IMR-90 (cell line): ENCODE results near the gene PTHLH. TPM values are rescaled to one million over a fixed set of nuclear protein-coding genes. Genes with fewer than 3 reads are reported as not detected.

Experiments used
- ATAC-seq: fragments of 200-7000 bp; cut with Tn5 transposase; 2 replicates; pipeline ENCODE4 v1.9.1; 2020; ENCODE audit warnings: low read depth, mild to moderate bottlenecking, moderate library complexity
- BruUV-seq: library from RNA; stranded (reverse); fragments of 400-500 nt; replicated peaks from 2 replicates; lab custom pipeline; 2021; lab: Mats Ljungman, UMichigan
- CTCF ChIA-PET: fragments of 300-600 bp; formaldehyde crosslinking; extraction: SDS; loops from one replicate; lab custom pipeline; 2021; ENCODE audit warnings: antibody characterized with exemption; lab: Yijun Ruan, JAX
- POLR2A ChIA-PET: fragments of 300-600 bp; sonication (Branson Sonifier 250); formaldehyde crosslinking; loops from one replicate; lab custom pipeline; 2022; ENCODE audit warnings: antibody characterized with exemption; ENCODE audit not compliant: unreplicated experiment; lab: Charles Lee
- DNase-seq: peaks from one replicate; pipeline ENCODE4 v3.0.0; 2013
- H2AFZ ChIP-seq: replicated peaks from 2 replicates; pipeline ENCODE3; 2013; ENCODE audit warnings: low read length, mild to moderate bottlenecking; ENCODE audit not compliant: poor library complexity
- H2AK5ac ChIP-seq: 2 replicates; pipeline ENCODE4 v1.6.1; 2013; ENCODE audit warnings: low read depth, low read length, inconsistent platforms
- H2AK9ac ChIP-seq: replicated peaks from 2 replicates; pipeline ENCODE3; 2013; ENCODE audit warnings: mild to moderate bottlenecking, low read depth, low read length, moderate library complexity; ENCODE audit not compliant: poor library complexity
- H2BK120ac ChIP-seq: 2 replicates; pipeline ENCODE4 v1.6.1; 2013; ENCODE audit warnings: low read depth, low read length, inconsistent platforms
- H2BK15ac ChIP-seq: 3 replicates; pipeline ENCODE4 v1.6.1; 2013; ENCODE audit warnings: low read depth, low read length, inconsistent platforms
- H2BK20ac ChIP-seq: 2 replicates; pipeline ENCODE4 v1.6.1; 2013; ENCODE audit warnings: low read depth, mild to moderate bottlenecking, inconsistent platforms, low read length, moderate library complexity
- H2BK5ac ChIP-seq: 2 replicates; pipeline ENCODE4 v1.6.1; 2013; ENCODE audit warnings: mild to moderate bottlenecking, low read depth, low read length, inconsistent platforms; ENCODE audit not compliant: poor library complexity, severe bottlenecking
- H3K14ac ChIP-seq: replicated peaks from 2 replicates; pipeline ENCODE4 v1.6.1; 2013; ENCODE audit warnings: low read depth, low read length, inconsistent platforms
- H3K18ac ChIP-seq: 2 replicates; pipeline ENCODE4 v1.6.1; 2013; ENCODE audit warnings: low read depth, low read length, control low read depth
- H3K23ac ChIP-seq: 2 replicates; pipeline ENCODE4 v1.6.1; 2013; ENCODE audit warnings: low read depth, low read length, inconsistent platforms
- H3K27ac ChIP-seq: 2 replicates; pipeline ENCODE4 v1.5.1; 2013; ENCODE audit warnings: mild to moderate bottlenecking, control low read depth, low read length; ENCODE audit not compliant: insufficient read depth
- H3K27me3 ChIP-seq: 2 replicates; pipeline ENCODE4 v1.6.1; 2013; ENCODE audit warnings: low read length; ENCODE audit not compliant: control insufficient read depth, insufficient read depth
- H3K36me3 ChIP-seq: 2 replicates; pipeline ENCODE4 v1.6.1; 2013; ENCODE audit warnings: low read length, mixed read lengths; ENCODE audit not compliant: control insufficient read depth, insufficient read depth
- H3K4ac ChIP-seq: 2 replicates; pipeline ENCODE4 v1.6.1; 2013; ENCODE audit warnings: low read depth, low read length, inconsistent platforms
- H3K4me1 ChIP-seq: 2 replicates; pipeline ENCODE4 v1.6.1; 2013; ENCODE audit warnings: low read length, mixed read lengths; ENCODE audit not compliant: control insufficient read depth, insufficient read depth
- H3K4me2 ChIP-seq: 2 replicates; pipeline ENCODE4 v1.6.1; 2013; ENCODE audit warnings: low read depth, mild to moderate bottlenecking, control low read depth, low read length, moderate library complexity
- H3K4me3 ChIP-seq: 2 replicates; pipeline ENCODE4 v1.5.1; 2013; ENCODE audit warnings: low read depth, mild to moderate bottlenecking, control low read depth, low read length, moderate library complexity; ENCODE audit not compliant: insufficient read depth
- H3K56ac ChIP-seq: 2 replicates; pipeline ENCODE4 v1.6.1; 2013; ENCODE audit warnings: low read length, inconsistent platforms; ENCODE audit not compliant: insufficient read depth; ENCODE audit errors: extremely low read depth
- H3K79me1 ChIP-seq, 2 experiments: 2 replicates each; pipeline ENCODE4 v1.6.1; 2013; ENCODE audit warnings: low read length in 2 of 2, inconsistent platforms in 1 of 2, low read depth in 1 of 2
- H3K9ac ChIP-seq: 2 replicates; pipeline ENCODE4 v1.6.1; 2013; ENCODE audit warnings: low read depth, low read length, control low read depth
- H3K9me1 ChIP-seq: 2 replicates; pipeline ENCODE4 v1.6.1; 2013; ENCODE audit warnings: low read length, inconsistent platforms; ENCODE audit not compliant: insufficient read depth
- H3K9me3 ChIP-seq: 2 replicates; pipeline ENCODE4 v1.6.1; 2013; ENCODE audit warnings: low read length; ENCODE audit not compliant: control insufficient read depth, insufficient read depth
- H4K20me1 ChIP-seq: 2 replicates; pipeline ENCODE4 v1.6.1; 2013; ENCODE audit warnings: low read length, inconsistent platforms; ENCODE audit not compliant: insufficient read depth
- H4K5ac ChIP-seq: 2 replicates; pipeline ENCODE4 v1.6.1; 2013; ENCODE audit warnings: mild to moderate bottlenecking, low read depth, low read length, control low read depth
- H4K8ac ChIP-seq, 2 experiments: 2 replicates each; pipeline ENCODE4 v1.6.1; 2013; ENCODE audit warnings: low read depth in 2 of 2, low read length in 2 of 2, control low read depth in 1 of 2, inconsistent platforms in 1 of 2
- H4K91ac ChIP-seq: 2 replicates; pipeline ENCODE4 v1.6.1; 2013; ENCODE audit warnings: low read depth, low read length, inconsistent platforms; ENCODE audit not compliant: insufficient read depth
- BHLHE40 ChIP-seq: fragments of 150-350 bp; IDR thresholded peaks from 2 replicates; pipeline ENCODE4 v1.6.1; 2016; ENCODE audit warnings: mild to moderate bottlenecking, low read depth, low read length
- CEBPB ChIP-seq: IDR thresholded peaks from 2 replicates; pipeline ENCODE4 v1.6.1; 2012; ENCODE audit warnings: low read depth, low read length, improper control_type of control experiment
- ELK1 ChIP-seq: fragments of 150-350 bp; IDR thresholded peaks from 2 replicates; pipeline ENCODE4 v1.6.1; 2016; ENCODE audit warnings: low read depth, mild to moderate bottlenecking, low read length, moderate library complexity, borderline replicate concordance
- RCOR1 ChIP-seq: IDR thresholded peaks from 2 replicates; pipeline ENCODE4 v1.6.1; 2012; ENCODE audit warnings: mild to moderate bottlenecking, low read length, improper control_type of control experiment; ENCODE audit not compliant: insufficient replicate concordance
- SMC3 ChIP-seq: fragments of 150-350 bp; IDR thresholded peaks from 2 replicates; pipeline ENCODE4 v1.6.1; 2016; ENCODE audit warnings: low read depth, mild to moderate bottlenecking, antibody characterized with exemption, low read length, moderate library complexity
- WGBS, 2 experiments: methylation state at CpG; one replicate each; pipeline versions ENCODE4 v1.1.5 to v1.1.7; 2013; ENCODE audit warnings: missing lambda C conversion rate in 2 of 2; ENCODE audit not compliant: insufficient read length in 1 of 2; ENCODE audit errors: extremely low coverage in 2 of 2; 5-methylcytosine and 5-hydroxymethylcytosine counted together
- dilution Hi-C: fragments of 300-500 bp; cut with HindIII; formaldehyde crosslinking; loops from one replicate; pipeline ENCODE4 v1.14.3; 2018; ENCODE audit warnings: low sequenced_read_pairs; ENCODE audit not compliant: unreplicated experiment
- in situ Hi-C: fragments of 300-500 bp; cut with MboI; formaldehyde crosslinking; loops from 3 replicates; pipeline ENCODE4 v1.14.3; 2019; ENCODE audit warnings: low sequenced_read_pairs, inconsistent platforms, mixed read lengths
- intact Hi-C: fragments of 100-400 bp; cut with micrococcal nuclease; formaldehyde crosslinking; loops from 2 replicates; pipeline ENCODE4 v1.10.0; 2022
- polyA plus RNA-seq, 3 experiments: library from polyadenylated mRNA; depleted of rRNA; stranded (reverse); fragments of >200 nt; gene quantifications; 2 replicates each; pipeline ENCODE4 v1.2.3, GENCODE V29; 2012; ENCODE audit warnings: low replicate concordance in 1 of 3
- total RNA-seq: library from RNA; depleted of rRNA; stranded (reverse); fragments of >200 nt; gene quantifications from 2 replicates; pipeline ENCODE4 v1.2.3, GENCODE V29; 2012

Gene PTHLH
- total and polyA plus RNA-seq, 2 of the 4 experiments (the other 2 are of a cell fraction), result 0.36 to 1.3 TPM

- Histone ChIP-seq H2AK5ac (no peak overlapping the region), H4K91ac (no peak overlapping the region), H2BK120ac (no peak overlapping the region), H3K4me2 (no peak overlapping the region), H3K14ac (no peak overlapping the region), H2AK9ac (no peak overlapping the region), H3K9me3 (no peaks in the 10 kb centered on the region), H3K36me3 (no peaks in the 10 kb centered on the region), H4K20me1 (no peaks in the 10 kb centered on the region), H3K9ac (no peak overlapping the region), H3K79me1 (no peaks in the 10 kb centered on the region), H2BK20ac (no peak overlapping the region), H3K18ac (no peak overlapping the region), H3K4me3 (no peak overlapping the region), H4K5ac (no peak overlapping the region), H3K4me1 (peaks cover under 1% of the 10 kb centered on the region; the same call in 1 of the 2 replicates), H3K27me3 (no peaks in the 10 kb centered on the region), H3K56ac (no peak overlapping the region), H3K27ac (no peak overlapping the region), H3K4ac (no peak overlapping the region), H2BK15ac (no peak overlapping the region), H3K9me1 (no peaks in the 10 kb centered on the region), H4K8ac (no peak overlapping the region), H3K23ac (no peak overlapping the region), H2BK5ac (no peak overlapping the region), H2AFZ (no peak overlapping the region)
- POLR2A ChIA-PET, result no interaction called here
- intact Hi-C loops (no loop called here), in situ Hi-C loops (no loop called here), dilution Hi-C loops (no loop called here)
- CTCF ChIA-PET, result no interaction called here
- no peak for TF ChIP-seq CEBPB
- TF ChIP-seq BHLHE40, result no peak
- TF ChIP-seq ELK1, result no peak
- TF ChIP-seq RCOR1, result no peak
- no peak for TF ChIP-seq SMC3
- no TSS peak for BruUV-seq
- no CpG with 5 or more reads among the region's 3 CpGs for WGBS, 2 experiments
- DNase-seq (no peak), ATAC-seq (no peak)
Measured at GRCh38 chr12:27958675-27959074, 13.9 kb downstream of the PTHLH start.
